Thymus (tissue), 14 donors: ENCODE results near the gene FBXO11. TPM values are rescaled to one million over a fixed set of nuclear protein-coding genes. Genes with fewer than 3 reads are reported as not detected.

ENCODE experiments used
- DNase-seq, 9 donors: peaks; one replicate each; pipeline ENCODE4 v3.0.0-alpha.2; 2013; ENCODE audit warnings: low spot score in 9 of 9, low read depth in 6 of 9, missing footprints in 1 of 9
- H3K27ac ChIP-seq, 2 donors: one replicate each; pipeline ENCODE4 v1.5.1; 2013; ENCODE audit warnings: control low read depth in 1 of 2, low read depth in 1 of 2, low read length in 1 of 2, mild to moderate bottlenecking in 1 of 2, moderate library complexity in 1 of 2
- H3K27me3 ChIP-seq, 2 donors: one replicate each; pipeline ENCODE4 v1.5.1; 2013; ENCODE audit warnings: low read length in 1 of 2; ENCODE audit not compliant: control insufficient read depth in 2 of 2, insufficient read depth in 1 of 2
- H3K36me3 ChIP-seq, 2 donors: one replicate each; pipeline ENCODE4 v1.5.1; 2013; ENCODE audit warnings: low read length in 1 of 2, mild to moderate bottlenecking in 1 of 2, moderate library complexity in 1 of 2; ENCODE audit not compliant: control insufficient read depth in 2 of 2, insufficient read depth in 2 of 2
- H3K4me1 ChIP-seq, 2 donors: one replicate each; pipeline ENCODE4 v1.5.1; 2013; ENCODE audit warnings: low read length in 2 of 2; ENCODE audit not compliant: control insufficient read depth in 2 of 2, insufficient read depth in 2 of 2
- H3K4me3 ChIP-seq, 2 donors: one replicate each; pipeline ENCODE4 v1.5.1; 2013; ENCODE audit warnings: low read length in 2 of 2, control low read depth in 1 of 2, mild to moderate bottlenecking in 1 of 2
- H3K9me3 ChIP-seq, 2 donors: one replicate each; pipeline ENCODE4 v1.5.1; 2013; ENCODE audit warnings: low read length in 1 of 2, mild to moderate bottlenecking in 1 of 2; ENCODE audit not compliant: control insufficient read depth in 2 of 2, insufficient read depth in 1 of 2
- WGBS: extraction: QIAGEN DNeasy Blood & Tissue Kit; methylation state at CpG from one replicate; pipeline ENCODE4 v1.1.7; 2013; 5-methylcytosine and 5-hydroxymethylcytosine counted together
- long read RNA-seq, 10 donors: transcript quantifications; one replicate each; lab custom pipeline, GENCODE V29; 2026
- polyA plus RNA-seq: library from polyadenylated mRNA; stranded (reverse); fragments of 200-250 nt; gene quantifications from one replicate; pipeline ENCODE4 v1.2.3, GENCODE V29; 2013
- total RNA-seq: library from RNA; stranded (reverse); fragments of 120-200 nt; gene quantifications from one replicate; pipeline ENCODE4 v1.2.4, GENCODE V29; 2013
- donor health status: healthy.

Gene FBXO11
- total RNA-seq (22.3 TPM), polyA plus RNA-seq (55.5 TPM)
- long read RNA-seq, donor 1: 0 reads
- long read RNA-seq, donor 2, full-length matches to known transcripts: 5 of 5 reads
- long read RNA-seq, donor 2, partial matches to known transcripts: 0 of 5 reads
- long read RNA-seq, donor 2, other reads (novel, unspliced or antisense): 0 of 5 reads
- long read RNA-seq, donor 3, full-length matches to known transcripts: 4 of 4 reads
- long read RNA-seq, donor 3, partial matches to known transcripts: 0 of 4 reads
- long read RNA-seq, donor 3, other reads (novel, unspliced or antisense): 0 of 4 reads
- long read RNA-seq, donor 4, full-length matches to known transcripts: 1 of 1 reads
- long read RNA-seq, donor 4, partial matches to known transcripts: 0 of 1 reads
- long read RNA-seq, donor 4, other reads (novel, unspliced or antisense): 0 of 1 reads
- long read RNA-seq, donor 5, full-length matches to known transcripts: 5 of 5 reads
- long read RNA-seq, donor 5, partial matches to known transcripts: 0 of 5 reads
- long read RNA-seq, donor 5, other reads (novel, unspliced or antisense): 0 of 5 reads
- long read RNA-seq, donor 6, full-length matches to known transcripts: 2 of 2 reads
- long read RNA-seq, donor 6, partial matches to known transcripts: 0 of 2 reads
- long read RNA-seq, donor 6, other reads (novel, unspliced or antisense): 0 of 2 reads
- long read RNA-seq, donor 7, full-length matches to known transcripts: 3 of 3 reads
- long read RNA-seq, donor 7, partial matches to known transcripts: 0 of 3 reads
- long read RNA-seq, donor 7, other reads (novel, unspliced or antisense): 0 of 3 reads
- long read RNA-seq, donor 8, partial matches to known transcripts: 0 of 1 reads
- long read RNA-seq, donor 8, other reads (novel, unspliced or antisense): 0 of 1 reads
- long read RNA-seq, donor 9, partial matches to known transcripts: 96 of 103 reads
- long read RNA-seq, donor 9, other reads (novel, unspliced or antisense): 7 of 103 reads
- long read RNA-seq, donor 10, full-length matches to known transcripts: 1 of 1 reads
- long read RNA-seq, donor 10, partial matches to known transcripts: 0 of 1 reads
- long read RNA-seq, donor 10, other reads (novel, unspliced or antisense): 0 of 1 reads

DNA sequence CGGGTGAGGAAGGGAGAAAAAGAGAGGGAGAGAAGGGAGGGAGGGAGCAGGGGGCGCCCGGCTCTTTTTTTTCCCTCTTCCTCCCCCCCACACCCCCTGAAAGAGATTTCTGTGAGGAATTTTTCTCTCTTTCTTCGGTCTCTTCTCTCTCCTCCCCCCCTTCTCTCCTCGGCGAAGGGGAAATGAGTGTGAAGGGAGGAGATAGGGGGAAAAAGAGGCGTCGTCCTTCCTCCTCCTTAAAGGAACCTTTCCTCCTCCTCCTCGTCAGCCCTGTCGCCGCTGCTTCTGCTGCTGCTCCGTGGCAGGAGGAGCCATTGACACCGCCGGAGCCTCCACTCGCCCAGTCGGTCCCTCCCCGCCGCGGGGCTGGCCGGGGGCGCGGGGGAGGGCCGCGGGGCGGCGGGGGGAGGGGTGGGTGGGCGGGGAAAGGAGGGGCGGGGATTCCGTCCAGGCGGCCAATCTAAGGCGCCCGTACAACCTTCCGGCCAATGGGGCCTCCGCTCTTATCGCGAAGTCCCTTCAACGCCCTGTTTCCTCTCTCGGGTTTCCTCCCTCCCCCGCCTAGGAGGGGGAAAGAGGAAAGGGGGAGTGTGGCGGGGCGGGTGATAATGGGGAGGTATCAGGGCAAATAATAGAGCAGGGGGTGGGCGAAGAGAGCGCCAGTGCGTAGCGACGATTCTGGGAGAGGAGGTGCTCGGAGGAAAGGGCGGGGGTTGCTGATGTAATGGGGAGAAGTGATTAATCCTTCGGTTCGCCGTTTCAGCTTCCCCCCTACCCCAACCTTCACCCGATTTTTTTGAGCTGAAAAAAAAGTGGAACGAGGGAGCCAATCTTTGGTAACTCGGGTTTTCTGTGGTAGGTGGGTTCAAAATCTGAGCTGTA, at the start of gene FBXO11:
Gene FBXO11, minus strand, starts transcription at position 342 of the 882 bp plus-strand sequence. CDS start 778 bp downstream, outside the sequence.
- Histone ChIP-seq H3K36me3 (no peaks in the 10 kb centered on the region), H3K27me3 (no peaks in the 10 kb centered on the region), H3K4me3 (peak within 1 kb of the TSS; percentile 93 to 94), H3K4me1 (peaks cover 4 to 6% of the 10 kb centered on the region in 2 donors), H3K9me3 (peaks cover 0 to 1% of the 10 kb centered on the region in 2 donors), H3K27ac (peak within 1 kb of the TSS; percentile 95 to 96)
- peak; percentile 74 to 97 (median 89) for DNase-seq
- under 1% methylated on average over 53 of the region's 54 CpGs for WGBS

DNA sequence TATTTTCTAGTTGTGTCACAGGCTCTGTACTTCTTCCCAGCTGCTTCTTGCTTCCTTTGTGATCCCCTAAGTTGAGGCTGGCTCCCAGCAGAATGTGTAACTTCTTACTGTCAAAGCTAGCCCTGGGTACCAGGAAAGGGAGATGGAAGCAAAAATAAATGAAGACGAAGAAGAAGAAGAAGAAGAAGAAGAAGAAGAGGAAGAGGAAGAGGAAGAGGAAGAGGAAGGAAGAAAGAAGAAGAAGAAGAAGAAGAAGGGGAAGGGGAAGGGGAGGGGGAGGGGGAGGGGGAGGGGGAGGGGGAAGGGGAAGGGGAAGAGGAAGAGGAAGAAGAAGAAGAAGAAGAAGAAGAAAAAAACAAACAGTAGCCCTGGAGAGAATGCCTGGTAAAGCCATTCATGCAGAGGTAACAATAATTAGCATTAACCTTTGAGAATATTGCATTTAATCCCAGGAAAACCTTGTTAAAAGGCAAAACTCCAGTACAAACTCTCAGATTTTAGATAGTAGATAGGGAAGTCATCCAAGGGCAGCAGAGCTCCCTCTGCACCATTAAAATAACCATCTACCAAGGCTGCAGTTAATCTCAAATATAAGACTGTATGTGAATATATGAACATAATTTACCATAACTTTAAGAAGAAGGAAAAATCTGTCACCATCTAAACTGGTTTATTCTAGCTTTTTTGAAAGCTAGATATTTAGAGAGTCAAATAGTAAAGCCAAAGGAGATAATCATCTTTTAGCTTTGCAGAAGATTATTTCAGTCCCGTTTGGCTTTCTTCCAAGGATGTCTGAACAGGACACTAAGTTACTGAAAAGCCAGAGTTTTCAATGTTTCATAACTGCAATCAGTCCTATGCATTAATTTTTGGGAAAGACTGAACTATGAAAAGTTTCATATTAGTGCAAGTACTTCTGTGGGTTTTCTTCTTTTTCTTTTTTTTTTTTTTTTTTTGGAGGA, 44.3 kb upstream of the FBXO11 start:
- H3K27ac ChIP-seq: no peak overlapping the region
- WGBS: 91% methylated on average over 1 of the region's 2 CpGs
- DNase-seq: no peak
- no peaks in the 10 kb centered on the region for H3K9me3 ChIP-seq
- H3K27me3 ChIP-seq: no peaks in the 10 kb centered on the region
- no peaks in the 10 kb centered on the region for H3K36me3 ChIP-seq
- no peaks in the 10 kb centered on the region for H3K4me1 ChIP-seq
- H3K4me3 ChIP-seq: no peak overlapping the region

DNA sequence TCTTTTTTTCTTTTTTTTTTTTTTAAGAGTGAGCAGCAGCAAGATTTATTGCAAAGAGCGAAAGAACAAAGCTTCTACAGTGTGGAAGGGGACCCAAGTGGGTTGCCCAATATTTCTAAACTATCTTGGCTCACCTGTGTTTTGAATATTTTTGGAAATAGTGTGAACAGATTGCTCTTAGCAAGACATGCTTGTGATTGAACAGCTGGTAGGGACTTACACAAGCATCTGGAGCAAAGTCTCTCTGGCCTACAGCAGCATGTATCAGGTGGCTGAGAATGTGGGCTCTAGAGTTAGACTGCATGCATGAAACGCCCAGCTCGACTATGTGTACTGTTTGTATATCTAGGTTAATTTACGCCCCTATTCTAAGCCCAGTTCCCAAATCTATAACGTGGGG, 40.3 kb upstream of the FBXO11 start:
- Histone ChIP-seq H3K27ac (no peak overlapping the region), H3K9me3 (no peaks in the 10 kb centered on the region), H3K27me3 (no peaks in the 10 kb centered on the region), H3K4me1 (no peaks in the 10 kb centered on the region), H3K4me3 (no peak overlapping the region), H3K36me3 (no peaks in the 10 kb centered on the region)
- 96% methylated on average over 5 of the region's 5 CpGs for WGBS
- no peak for DNase-seq

DNA sequence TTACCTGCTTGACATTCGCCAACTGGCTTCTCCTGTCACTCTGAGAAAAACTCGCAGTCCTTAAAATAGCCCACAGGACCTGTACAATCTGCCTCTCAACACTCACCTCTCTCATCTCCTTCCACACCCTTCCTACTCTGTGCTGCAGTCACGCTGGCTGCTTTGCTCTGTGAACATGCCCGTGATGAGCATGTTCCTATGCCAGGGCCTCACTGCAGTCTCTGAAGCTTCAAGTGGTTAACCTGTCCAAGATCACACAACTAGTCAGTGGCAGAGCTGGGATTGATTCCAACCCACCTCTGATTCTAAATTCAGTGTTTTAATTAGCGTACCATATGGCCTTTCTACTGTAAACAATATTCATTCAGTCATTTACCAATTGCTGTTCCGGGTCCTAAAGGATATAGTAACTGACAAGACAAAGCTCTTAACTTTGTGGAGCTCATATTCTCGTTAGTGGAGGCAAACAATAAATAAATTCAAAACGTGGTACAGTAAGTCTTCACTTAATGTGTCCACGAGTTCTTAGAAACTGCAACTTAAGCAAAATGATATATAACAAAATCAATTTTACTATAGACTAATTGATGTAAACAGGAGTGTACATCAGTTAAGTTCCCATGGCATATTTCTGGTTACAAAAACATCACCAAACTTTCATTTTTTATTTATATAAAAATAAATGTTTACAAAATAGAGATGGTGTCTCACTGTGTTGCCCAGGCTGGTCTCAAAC, 38.9 kb upstream of the FBXO11 start:
- no peaks in the 10 kb centered on the region for H3K4me1 ChIP-seq
- no peak for DNase-seq
- H3K27me3 ChIP-seq: no peaks in the 10 kb centered on the region
- H3K27ac ChIP-seq: no peak overlapping the region
- H3K4me3 ChIP-seq: no peak overlapping the region
- no peaks in the 10 kb centered on the region for H3K9me3 ChIP-seq
- WGBS: 94% methylated on average over 9 of the region's 9 CpGs
- no peaks in the 10 kb centered on the region for H3K36me3 ChIP-seq

DNA sequence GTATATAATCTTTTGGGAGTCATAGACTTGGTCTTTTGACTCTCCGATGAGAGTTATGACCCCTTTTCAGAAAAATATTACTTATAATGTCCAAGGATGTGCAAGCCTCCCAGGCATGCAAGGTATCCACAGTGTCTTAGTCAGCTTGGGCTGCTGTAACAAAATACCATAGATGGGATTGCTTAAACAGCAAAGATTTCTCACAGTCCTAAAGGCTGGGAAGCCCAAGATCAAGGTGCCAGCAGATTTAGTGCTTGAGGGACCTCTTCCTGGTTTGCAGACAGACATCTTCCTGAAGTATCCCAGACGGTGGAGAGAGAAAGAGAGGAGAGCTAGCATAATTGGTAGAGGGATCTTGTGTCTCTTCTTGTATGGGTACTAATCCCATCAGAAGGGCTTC, 35.6 kb upstream of the FBXO11 start:
- Histone ChIP-seq H3K4me1 (no peaks in the 10 kb centered on the region), H3K4me3 (no peak overlapping the region), H3K27ac (no peak overlapping the region), H3K36me3 (no peaks in the 10 kb centered on the region), H3K27me3 (no peaks in the 10 kb centered on the region), H3K9me3 (no peaks in the 10 kb centered on the region)
- no peak for DNase-seq
- WGBS: 91% methylated on average over 2 of the region's 2 CpGs

DNA sequence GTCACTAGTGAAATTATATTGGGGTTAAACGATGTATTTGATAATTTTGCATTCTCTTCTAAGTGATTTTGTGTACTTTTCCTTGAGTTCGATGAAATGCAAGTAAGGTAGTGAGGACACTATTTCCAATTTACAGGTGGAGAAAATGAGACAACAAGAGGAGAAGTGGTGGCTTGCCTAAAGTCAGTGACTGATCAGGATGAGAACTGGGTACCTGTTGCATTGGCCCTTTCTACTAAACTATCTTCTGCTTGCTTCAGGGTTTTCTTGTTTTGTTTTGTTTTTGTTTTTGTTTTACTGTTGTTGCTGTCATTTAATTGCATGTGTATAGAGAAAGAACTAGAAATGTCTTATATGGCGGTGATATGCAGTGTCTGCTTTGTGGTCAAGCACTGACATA, 31.4 kb upstream of the FBXO11 start:
- no peaks in the 10 kb centered on the region for H3K27me3 ChIP-seq
- H3K4me3 ChIP-seq: no peak overlapping the region
- DNase-seq: no peak
- H3K36me3 ChIP-seq: no peaks in the 10 kb centered on the region
- no peaks in the 10 kb centered on the region for H3K9me3 ChIP-seq
- WGBS: 95% methylated on average over 3 of the region's 3 CpGs
- H3K4me1 ChIP-seq: no peaks in the 10 kb centered on the region
- no peak overlapping the region for H3K27ac ChIP-seq

DNA sequence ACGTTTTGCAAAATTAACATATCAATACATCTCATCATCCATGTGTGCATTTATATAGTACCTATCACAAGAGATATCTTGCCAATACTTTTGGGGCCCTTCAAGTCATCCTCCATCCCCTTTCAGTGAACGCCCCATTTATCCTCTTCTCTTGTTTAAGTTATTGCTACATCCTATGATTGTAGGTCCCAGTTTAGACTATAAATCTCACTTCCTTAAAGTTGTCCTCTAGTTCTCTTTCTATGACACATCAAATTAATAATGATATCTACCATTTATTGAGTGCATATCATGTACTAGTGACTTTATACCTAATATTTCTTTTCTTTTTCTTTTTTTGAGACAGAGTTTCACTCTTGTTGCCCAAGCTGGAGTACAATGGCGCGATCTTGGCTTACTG, 28.8 kb upstream of the FBXO11 start:
- Histone ChIP-seq H3K4me1 (no peaks in the 10 kb centered on the region), H3K27me3 (no peaks in the 10 kb centered on the region), H3K36me3 (no peaks in the 10 kb centered on the region), H3K4me3 (no peak overlapping the region), H3K27ac (no peak overlapping the region), H3K9me3 (no peaks in the 10 kb centered on the region)
- 95% methylated on average over 4 of the region's 4 CpGs for WGBS
- DNase-seq: no peak
